GM12891 (cell line): ENCODE measurements around the gene OPRM1.

Source experiments
- POLR2A ChIP-seq: IDR thresholded peaks from 2 replicates; pipeline ENCODE4 v1.6.1; 2011; ENCODE audit warnings: low read depth, low read length, control low read depth
- POLR2AphosphoS5 ChIP-seq: IDR thresholded peaks from 2 replicates; pipeline ENCODE4 v1.6.1; 2011; ENCODE audit warnings: low read depth, low read length, control low read depth
- POU2F2 ChIP-seq: IDR thresholded peaks from 2 replicates; pipeline ENCODE4 v1.6.1; 2011; ENCODE audit warnings: low read depth, mild to moderate bottlenecking, control low read depth, low read length, moderate library complexity
- SPI1 ChIP-seq: IDR thresholded peaks from 2 replicates; pipeline ENCODE4 v1.6.1; 2011; ENCODE audit warnings: low read depth, low read length, control low read depth
- TAF1 ChIP-seq: IDR thresholded peaks from 2 replicates; pipeline ENCODE4 v1.6.1; 2011; ENCODE audit warnings: low read depth, low read length, control low read depth

GRCh38 chr6:154213782-154214181 lies 174.7 kb downstream of the OPRM1 start:
- TF ChIP-seq TAF1 (no peak), POLR2AphosphoS5 (no peak), POLR2A (no peak), SPI1 (no peak), POU2F2 (no peak)
